ENCODE measurements around the gene PTPRN2.

- TF ChIP-seq EZH2 (IDR thresholded peaks at IDR 0.05; ENCODE audit: borderline replicate concordance, low read depth, low read length, severe bottlenecking) (no peak), JUN (IDR thresholded peaks at IDR 0.05; ENCODE audit: borderline replicate concordance, insufficient read depth, insufficient read length, low read depth) (no peak), POLR2AphosphoS5 (IDR thresholded peaks at IDR 0.05; ENCODE audit: insufficient read depth, low read depth, low read length) (no peak), POLR2A (IDR thresholded peaks at IDR 0.05; ENCODE audit: low read depth, low read length) (no peak)
- TF ChIP-seq, protein P1, sequence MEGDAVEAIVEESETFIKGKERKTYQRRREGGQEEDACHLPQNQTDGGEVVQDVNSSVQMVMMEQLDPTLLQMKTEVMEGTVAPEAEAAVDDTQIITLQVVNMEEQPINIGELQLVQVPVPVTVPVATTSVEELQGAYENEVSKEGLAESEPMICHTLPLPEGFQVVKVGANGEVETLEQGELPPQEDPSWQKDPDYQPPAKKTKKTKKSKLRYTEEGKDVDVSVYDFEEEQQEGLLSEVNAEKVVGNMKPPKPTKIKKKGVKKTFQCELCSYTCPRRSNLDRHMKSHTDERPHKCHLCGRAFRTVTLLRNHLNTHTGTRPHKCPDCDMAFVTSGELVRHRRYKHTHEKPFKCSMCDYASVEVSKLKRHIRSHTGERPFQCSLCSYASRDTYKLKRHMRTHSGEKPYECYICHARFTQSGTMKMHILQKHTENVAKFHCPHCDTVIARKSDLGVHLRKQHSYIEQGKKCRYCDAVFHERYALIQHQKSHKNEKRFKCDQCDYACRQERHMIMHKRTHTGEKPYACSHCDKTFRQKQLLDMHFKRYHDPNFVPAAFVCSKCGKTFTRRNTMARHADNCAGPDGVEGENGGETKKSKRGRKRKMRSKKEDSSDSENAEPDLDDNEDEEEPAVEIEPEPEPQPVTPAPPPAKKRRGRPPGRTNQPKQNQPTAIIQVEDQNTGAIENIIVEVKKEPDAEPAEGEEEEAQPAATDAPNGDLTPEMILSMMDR (IDR thresholded peaks at IDR 0.05; ENCODE audit: extremely low read depth in 1 of 2, insufficient read depth in 1 of 2, low read depth in 1 of 2, low read length in 2 of 2) = no peak
These were observed 656.6 kb downstream of the PTPRN2 start for GRCh38 chr7:157930926-157931466.

Data from endothelial cell of umbilical vein (primary cell).